CD4-positive, alpha-beta T cell treated with Interleukin-4 for 1 hour (primary cell): ENCODE data around the gene PALLD.

Experiments
- DNase-seq, 2 donors: peaks; one replicate each; pipeline ENCODE4 v3.0.0-alpha.2; 2020 to 2022

The PALLD gene

DNA sequence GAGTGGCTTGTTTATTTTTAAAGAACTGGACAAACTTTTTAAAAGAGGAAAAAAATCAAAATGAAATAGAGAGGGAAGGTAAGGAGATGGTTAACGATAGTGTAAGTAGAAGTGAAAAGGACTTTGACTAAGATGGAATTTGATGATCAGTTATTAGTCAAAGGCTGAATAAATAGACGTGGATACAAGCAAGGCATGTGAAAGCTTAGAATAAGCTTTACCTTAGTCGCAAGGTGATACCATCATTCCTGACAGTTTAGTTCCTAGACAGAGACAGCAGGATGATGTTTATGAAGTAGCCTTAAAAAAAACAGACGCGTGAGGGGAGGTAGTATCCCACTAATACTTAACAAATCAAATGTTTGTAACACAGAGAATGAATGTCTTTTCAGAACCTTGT is 97.3 kb downstream of the PALLD start:
- DNase-seq: no peak

DNA sequence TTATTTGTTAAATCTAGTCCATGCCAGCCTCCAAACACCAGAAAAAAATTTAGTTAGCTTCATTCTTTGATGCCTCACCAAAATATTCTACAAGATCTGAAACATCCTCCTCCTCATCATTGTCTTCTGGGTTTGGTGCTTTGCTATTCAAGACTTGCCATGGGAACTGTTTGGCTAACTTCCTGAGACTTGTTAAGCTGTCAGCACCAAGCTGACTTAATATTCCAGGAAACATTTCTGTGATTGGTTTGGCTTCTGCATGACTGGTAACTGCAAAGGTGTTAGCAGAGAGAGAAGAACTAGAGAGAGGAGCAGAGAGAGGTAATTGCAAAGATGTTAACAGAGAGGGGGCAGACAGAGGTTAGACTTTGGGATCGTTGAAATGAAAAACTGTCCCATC is 101.3 kb downstream of the PALLD start:
- DNase-seq: no peak

- no peak for DNase-seq
These were observed 104.1 kb downstream of the PALLD start for GRCh38 chr4:168600796-168601583.

- no peak for DNase-seq
These were observed 105.0 kb downstream of the PALLD start for GRCh38 chr4:168601899-168602298.

DNA sequence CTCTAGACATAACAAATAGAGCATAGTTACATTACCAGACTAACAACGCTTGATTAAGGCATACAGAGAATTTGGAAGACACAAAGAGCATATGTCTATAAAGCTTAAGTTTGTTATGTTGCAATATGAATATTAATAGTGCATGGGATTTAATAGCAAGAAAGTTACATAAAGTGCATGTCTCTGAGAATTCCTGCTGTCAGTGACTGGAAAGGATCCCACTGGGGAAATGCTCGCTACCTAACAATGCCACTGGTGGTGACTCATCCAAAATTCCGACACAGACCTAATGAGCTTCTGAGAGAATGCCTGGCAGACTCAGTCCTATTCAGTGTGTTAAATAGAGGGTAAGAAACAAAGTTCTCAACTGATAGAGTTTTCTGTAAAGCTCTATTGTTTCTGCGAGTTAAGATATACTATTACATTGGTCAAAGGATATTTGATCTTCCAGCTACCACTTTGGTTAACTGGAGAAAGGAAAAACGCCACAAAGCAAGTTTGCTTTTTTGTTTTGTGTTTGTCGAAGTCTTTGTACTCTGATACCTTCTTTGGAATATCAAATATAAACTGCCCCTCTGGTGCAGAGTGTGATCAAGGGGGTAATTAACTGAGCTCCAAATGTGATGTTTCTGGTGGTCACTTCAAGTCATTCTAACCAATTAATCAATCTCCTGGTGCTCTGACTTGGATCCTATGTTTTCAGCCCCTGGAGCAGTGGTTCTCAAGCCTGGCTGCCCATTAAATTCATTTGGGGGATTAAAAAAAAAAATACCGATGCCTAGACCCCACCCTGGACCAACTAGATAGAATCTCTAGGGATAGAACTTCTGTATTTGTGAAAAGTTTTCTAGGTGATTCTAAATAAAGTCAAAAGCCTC is 107.9 kb downstream of the PALLD start:
- no peak for DNase-seq

- DNase-seq: no peak
These were observed 108.6 kb downstream of the PALLD start for GRCh38 chr4:168605411-168605810.

- DNase-seq: no peak
These were observed 110.4 kb downstream of the PALLD start for GRCh38 chr4:168607215-168607614.

- DNase-seq: no peak
These were observed 111.9 kb downstream of the PALLD start for GRCh38 chr4:168608771-168609170.

DNA sequence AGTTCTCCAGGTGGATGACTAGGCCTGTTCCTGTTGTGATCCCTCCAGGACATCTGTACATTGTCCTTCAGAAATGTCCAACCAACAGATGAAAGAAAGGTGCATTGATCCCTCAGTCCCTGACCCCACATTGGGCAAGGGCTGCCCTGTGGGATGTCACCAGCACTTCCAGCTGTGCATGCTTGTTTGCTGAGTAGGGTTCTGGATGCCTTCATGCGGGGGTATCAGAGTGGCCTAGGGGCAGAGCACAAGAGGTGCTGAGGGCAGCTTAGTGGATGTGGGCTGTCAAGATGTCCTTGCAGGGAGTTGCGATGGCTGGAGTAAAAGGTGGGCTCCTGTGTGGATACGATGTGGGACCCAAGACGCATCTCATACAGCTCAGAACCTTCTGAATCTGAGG is 112.5 kb downstream of the PALLD start:
- no peak for DNase-seq

DNA sequence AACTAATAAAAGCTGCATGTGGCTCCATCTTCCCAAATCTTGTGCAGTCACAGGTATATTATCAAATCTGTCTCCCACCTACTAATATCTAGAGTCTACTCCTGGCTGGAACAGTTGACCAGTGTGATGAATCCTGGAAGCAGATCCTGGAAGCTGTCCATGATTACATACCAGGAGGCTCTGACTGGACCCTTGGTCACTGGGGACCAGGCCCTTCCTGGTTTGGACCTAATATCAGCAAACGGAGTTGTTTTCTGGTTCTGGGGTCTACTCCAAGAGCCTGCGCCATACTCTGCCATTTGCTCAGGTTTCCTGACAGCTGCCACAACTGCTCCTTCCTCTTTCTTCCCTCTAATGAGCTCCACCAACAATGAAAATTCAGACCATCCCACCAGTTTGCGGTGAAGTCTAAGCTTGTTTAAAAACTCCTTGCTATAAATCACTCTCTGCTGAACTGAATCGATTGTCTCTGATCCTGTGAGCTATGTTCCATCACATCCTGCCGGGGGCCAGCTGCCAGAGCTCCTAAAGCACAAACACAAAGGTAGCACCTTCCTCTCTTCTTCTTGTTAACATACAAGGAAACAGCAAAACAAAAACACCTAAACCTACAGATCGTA is 114.2 kb downstream of the PALLD start:
- no peak for DNase-seq

GRCh38 chr4:168612450-168613135 is 115.7 kb downstream of the PALLD start:
- DNase-seq: no peak

GRCh38 chr4:168613869-168614268 is 117.0 kb downstream of the PALLD start:
- DNase-seq: no peak

DNA sequence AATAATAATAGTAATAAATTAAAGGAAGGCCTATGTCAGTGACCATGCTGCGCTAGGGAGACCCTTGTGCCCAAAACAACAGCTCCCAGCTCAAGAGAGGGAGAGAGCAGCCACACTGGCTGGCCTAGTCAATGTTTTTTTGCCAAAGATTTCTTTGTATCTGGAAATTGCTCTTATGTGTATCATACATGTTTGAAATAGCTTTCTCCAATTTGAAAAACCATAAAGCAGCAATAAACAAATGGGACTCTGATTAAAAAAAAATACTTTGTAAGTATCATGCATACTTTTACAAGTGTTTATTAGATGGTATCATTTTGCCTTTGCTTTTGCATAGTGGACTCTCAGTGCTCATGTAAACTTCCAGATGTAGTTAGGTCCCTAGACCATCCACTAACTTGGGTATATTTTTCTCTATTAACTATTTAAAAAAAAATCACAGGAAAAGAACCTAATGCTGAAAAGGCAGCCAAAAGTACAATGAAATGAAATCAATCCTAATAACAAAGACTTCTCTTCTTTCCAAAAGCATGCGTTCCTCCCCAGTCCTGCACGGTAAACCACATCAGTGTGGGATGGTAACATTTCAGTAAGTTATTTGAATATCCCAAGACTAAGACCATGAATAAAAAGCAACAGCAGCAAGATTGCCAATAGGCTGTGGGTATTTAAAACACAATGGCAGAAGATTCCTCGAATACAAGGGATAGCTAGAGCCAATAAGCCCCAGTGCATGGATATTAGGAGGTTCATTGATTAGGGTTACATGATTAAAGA is 117.6 kb downstream of the PALLD start:
- no peak for DNase-seq

DNA sequence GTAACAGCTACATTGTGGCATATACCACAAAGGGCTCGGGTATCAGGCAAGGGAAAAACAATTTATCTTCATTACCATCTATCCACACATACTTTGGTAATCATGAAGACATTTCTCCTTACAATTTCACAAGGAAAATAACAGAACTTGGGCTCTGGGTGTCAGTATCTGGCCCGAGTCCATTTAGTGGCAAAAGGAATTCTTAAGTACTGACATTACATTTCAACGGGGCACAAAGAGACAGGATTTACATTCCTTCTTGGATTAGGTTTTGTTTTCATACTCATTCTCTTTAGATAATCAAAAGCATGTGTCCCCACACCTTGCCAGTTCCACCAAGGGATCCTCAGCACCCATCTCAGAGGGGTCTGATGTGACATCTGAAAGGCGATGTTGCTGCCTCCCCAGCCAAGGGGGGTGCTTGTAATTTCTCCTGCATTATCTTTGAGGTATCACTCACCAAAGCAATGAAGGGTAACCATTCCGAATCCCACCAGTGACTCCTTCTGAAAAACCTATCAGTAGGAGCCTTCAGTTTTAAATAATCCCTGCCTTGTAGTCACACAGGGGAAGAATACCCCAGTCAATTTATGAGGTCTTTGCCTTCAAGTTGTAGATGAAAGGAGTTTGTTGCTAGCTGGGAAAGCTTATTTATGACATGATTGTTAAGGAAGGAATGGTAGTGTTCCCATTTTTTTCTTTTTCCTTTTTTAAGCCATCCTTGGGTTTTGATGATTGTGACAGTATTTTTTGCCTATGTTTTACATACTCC is 118.6 kb downstream of the PALLD start:
- no peak for DNase-seq

DNA sequence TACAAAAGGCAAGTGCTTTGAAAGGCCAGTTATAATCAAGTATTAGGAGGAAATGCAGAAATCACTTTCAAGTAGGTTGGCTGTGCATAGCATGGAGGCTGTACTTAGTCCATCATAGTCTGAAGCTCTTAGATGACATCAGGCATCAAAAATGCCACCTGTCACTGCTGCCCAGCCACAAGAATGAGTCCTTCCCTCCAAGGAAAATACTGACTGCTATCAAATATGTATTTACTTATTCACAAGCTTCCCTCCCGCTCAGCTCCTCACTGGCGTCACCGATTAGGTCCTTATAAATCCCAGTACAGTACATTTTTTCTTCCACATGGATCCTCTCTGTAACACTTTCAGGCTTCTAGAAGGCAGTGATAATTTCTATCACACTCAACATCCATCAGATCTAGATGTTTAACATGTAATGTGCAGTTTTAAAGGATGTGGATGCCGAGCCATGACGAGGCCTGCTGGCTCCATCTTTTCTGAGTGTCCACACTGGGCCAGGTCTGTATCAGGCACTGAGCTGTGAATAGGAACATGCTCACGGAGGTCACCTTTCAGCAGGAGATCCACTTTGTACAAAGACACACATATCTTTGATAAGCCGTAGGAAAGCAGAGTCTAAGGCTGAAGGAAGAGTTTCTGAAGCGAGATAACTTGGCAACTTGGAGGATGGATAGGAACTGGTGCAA is 121.9 kb downstream of the PALLD start:
- DNase-seq: no peak

- no peak for DNase-seq
These were observed 122.4 kb downstream of the PALLD start for GRCh38 chr4:168619266-168619631.

GRCh38 chr4:168621806-168622589 is 125.1 kb downstream of the PALLD start:
- DNase-seq: no peak

GRCh38 chr4:168622600-168622999 is 125.7 kb downstream of the PALLD start:
- no peak for DNase-seq

DNA sequence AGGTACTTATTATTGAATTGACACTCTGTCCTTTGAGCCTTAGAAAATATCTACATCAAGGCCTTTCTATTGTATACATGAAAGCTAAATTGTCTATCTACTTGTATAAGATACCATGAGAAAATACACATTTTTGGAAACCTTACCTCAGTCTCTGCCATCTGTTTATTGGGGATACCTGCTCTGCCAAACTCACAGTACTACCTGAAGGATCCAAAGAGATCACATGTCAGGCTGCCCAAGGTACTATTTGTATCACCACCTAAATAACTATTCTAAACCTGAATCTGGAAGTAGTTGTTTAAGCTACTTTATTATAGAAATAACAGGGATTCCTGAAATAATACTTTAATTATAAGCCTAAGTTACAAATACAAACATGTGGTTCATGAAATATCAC is 126.2 kb downstream of the PALLD start:
- no peak for DNase-seq

GRCh38 chr4:168623484-168623883 is 126.6 kb downstream of the PALLD start:
- no peak for DNase-seq
